Small intestine (tissue), 7 donors: ENCODE measurements around the gene BTBD6. TPM values are rescaled to one million over a fixed set of nuclear protein-coding genes. Genes with fewer than 3 reads are reported as not detected.

Experiments used
- DNase-seq, 2 donors: peaks; one replicate each; pipeline versions ENCODE4 v3.0.0 to v3.0.0-alpha.2; 2013
- FAIRE-seq: peaks from 2 replicates; lab custom pipeline; 2012; peaks lifted over from hg19 to GRCh38; lab: Jason Lieb, UNC
- H3K27ac ChIP-seq, 3 donors: one replicate each; pipeline ENCODE4 v1.5.1; 2013; ENCODE audit warnings: low read length in 2 of 3, mild to moderate bottlenecking in 2 of 3, control low read depth in 1 of 3, inconsistent platforms in 1 of 3, low read depth in 1 of 3, moderate library complexity in 1 of 3
- H3K27me3 ChIP-seq, 3 donors: one replicate each; pipeline ENCODE4 v1.6.1; 2013; ENCODE audit warnings: low read length in 3 of 3, inconsistent platforms in 1 of 3; ENCODE audit not compliant: control insufficient read depth in 3 of 3, insufficient read depth in 3 of 3
- H3K36me3 ChIP-seq, 3 donors: one replicate each; pipeline ENCODE4 v1.6.1; 2013; ENCODE audit warnings: low read length in 3 of 3, inconsistent platforms in 1 of 3, low read depth in 1 of 3, mild to moderate bottlenecking in 1 of 3, moderate library complexity in 1 of 3; ENCODE audit not compliant: control insufficient read depth in 3 of 3, insufficient read depth in 2 of 3
- H3K4me1 ChIP-seq, 3 donors: one replicate each; pipeline ENCODE4 v1.6.1; 2013; ENCODE audit warnings: low read length in 2 of 3, inconsistent platforms in 1 of 3, low read depth in 1 of 3, mild to moderate bottlenecking in 1 of 3, moderate library complexity in 1 of 3; ENCODE audit not compliant: control insufficient read depth in 3 of 3, insufficient read depth in 2 of 3
- H3K4me3 ChIP-seq, 3 donors: one replicate each; pipeline ENCODE4 v1.5.1; 2013; ENCODE audit warnings: low read length in 3 of 3, control low read depth in 1 of 3, inconsistent platforms in 1 of 3, low read depth in 1 of 3, mild to moderate bottlenecking in 1 of 3, moderate library complexity in 1 of 3
- H3K9me3 ChIP-seq, 2 donors: one replicate each; pipeline ENCODE4 v1.6.1; 2013; ENCODE audit warnings: low read depth in 1 of 2, low read length in 1 of 2; ENCODE audit not compliant: control insufficient read depth in 2 of 2, insufficient read depth in 1 of 2
- WGBS, 3 donors: extraction: QIAGEN DNeasy Blood & Tissue Kit; methylation state at CpG; one replicate each; pipeline ENCODE4 v1.1.7; 2013; 5-methylcytosine and 5-hydroxymethylcytosine counted together
- polyA plus RNA-seq, 4 donors: library from polyadenylated mRNA; stranded (reverse) in 3 of 4; unstranded in 1 of 4; fragments of 200-250 nt in 3 of 4; fragments of 120-200 nt in 1 of 4; gene quantifications; one replicate each; pipeline versions ENCODE4 v1.2.1 to v1.2.3, GENCODE V29; 2013
- donor health status: healthy with polysubstance abuse.
- donor health status: control.
- donor health status: control.
- donor health status: Bipolar disorder and iron deficiency.
- donor health status: healthy.

Gene BTBD6
- polyA plus RNA-seq, 4 donors: 35.4 to 84.1 (median 49.8) TPM

GRCh38 chr14:105219753-105220152 lies 28.6 kb upstream of the BTBD6 start:
- H3K27ac ChIP-seq: no peak overlapping the region
- H3K4me1 ChIP-seq: no peaks in the 10 kb centered on the region
- no peaks in the 10 kb centered on the region for H3K27me3 ChIP-seq
- no peak for DNase-seq
- H3K9me3 ChIP-seq: no peaks in the 10 kb centered on the region
- H3K36me3 ChIP-seq: peaks cover 0 to 75% (median 4%) of the 10 kb centered on the region in 3 donors
- FAIRE-seq: no peak
- no peak overlapping the region for H3K4me3 ChIP-seq
- WGBS, 3 donors: 94 to 96% (median 95%) methylated on average over 17 of the region's 17 CpGs

DNA sequence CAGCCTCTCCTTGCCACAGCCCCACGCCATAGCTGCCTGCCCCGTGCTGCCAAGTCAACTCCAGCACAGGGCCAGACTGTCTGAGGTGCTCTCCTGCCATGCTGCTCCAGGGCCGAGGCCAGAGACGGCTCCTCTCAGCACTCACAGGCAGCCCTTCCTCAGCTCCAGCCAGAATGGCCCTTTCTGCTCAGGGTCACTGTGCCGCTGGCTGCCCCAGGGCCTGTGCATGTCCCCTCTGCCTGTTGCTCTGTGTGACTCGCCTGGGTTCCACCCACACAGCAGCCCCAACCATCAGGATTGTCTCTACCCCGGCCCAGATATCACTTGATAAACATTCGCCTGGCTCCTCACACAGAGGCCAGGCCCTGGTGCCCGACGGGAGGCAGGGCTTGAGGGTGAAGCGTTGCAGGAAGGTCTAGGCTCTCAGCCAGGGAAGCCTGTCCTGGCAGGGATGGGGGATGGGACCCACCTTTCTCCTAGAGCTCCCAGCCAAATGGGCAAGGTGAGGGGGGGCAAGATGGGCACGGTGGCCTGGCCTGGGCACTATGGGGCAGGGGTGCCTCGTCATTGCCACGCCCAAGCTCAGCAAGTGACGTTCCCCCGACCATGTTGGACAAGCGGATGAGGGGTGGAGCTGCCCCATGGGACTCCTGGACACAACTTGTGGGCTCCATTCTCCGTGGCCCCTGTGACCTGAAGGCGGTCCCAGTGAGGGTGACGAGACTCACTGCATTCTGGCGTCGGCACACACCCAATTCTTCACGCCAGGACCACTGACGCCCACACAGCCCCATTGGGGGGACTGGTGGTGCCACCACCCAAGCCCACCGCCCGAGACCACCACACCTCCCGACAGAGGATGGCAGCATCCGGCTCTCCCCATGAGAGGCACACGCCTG lies 27.4 kb upstream of the BTBD6 start:
- no peaks in the 10 kb centered on the region for H3K27me3 ChIP-seq
- H3K9me3 ChIP-seq: no peaks in the 10 kb centered on the region
- H3K36me3 ChIP-seq: peaks cover 0 to 83% (median 4%) of the 10 kb centered on the region in 3 donors
- H3K4me3 ChIP-seq: no peak overlapping the region
- FAIRE-seq: no peak
- WGBS, 3 donors: 86 to 92% (median 88%) methylated on average over 29 of the region's 29 CpGs
- H3K27ac ChIP-seq: no peak overlapping the region
- DNase-seq: no peak
- H3K4me1 ChIP-seq: no peaks in the 10 kb centered on the region

- FAIRE-seq (no peak), DNase-seq (no peak)
- WGBS, 3 donors: 91 to 96% (median 94%) methylated on average over 27 of the region's 27 CpGs
- Histone ChIP-seq H3K36me3 (peaks cover 0 to 83% (median 8%) of the 10 kb centered on the region in 3 donors), H3K27ac (no peak overlapping the region), H3K9me3 (no peaks in the 10 kb centered on the region), H3K4me3 (no peak overlapping the region), H3K4me1 (no peaks in the 10 kb centered on the region), H3K27me3 (no peaks in the 10 kb centered on the region)
Observed at GRCh38 chr14:105221598-105222178, 26.6 kb upstream of the BTBD6 start.

DNA sequence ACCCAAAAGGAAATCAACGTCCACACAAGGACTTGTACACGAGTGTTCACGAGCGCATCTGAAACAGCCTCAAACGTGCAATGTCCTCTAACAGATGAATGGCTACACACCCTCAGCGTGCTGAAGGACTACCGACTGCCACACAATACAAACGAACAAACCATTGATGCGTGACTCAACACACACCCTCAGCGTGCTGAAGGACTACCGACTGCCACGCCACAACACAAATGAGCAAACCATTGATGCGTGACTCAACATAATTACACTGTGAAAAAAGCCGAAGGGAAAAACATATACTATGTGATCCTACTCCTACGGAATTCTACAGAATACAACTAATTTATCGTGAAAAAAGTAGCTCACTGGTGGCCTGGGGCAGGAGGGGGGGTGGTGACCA lies 25.1 kb upstream of the BTBD6 start:
- Histone ChIP-seq H3K36me3 (peaks cover 0 to 78% (median 8%) of the 10 kb centered on the region in 3 donors), H3K27ac (no peak overlapping the region), H3K4me3 (no peak overlapping the region), H3K9me3 (no peaks in the 10 kb centered on the region), H3K27me3 (no peaks in the 10 kb centered on the region), H3K4me1 (no peaks in the 10 kb centered on the region)
- WGBS, 3 donors: 94 to 96% (median 95%) methylated on average over 16 of the region's 16 CpGs
- no peak for FAIRE-seq
- DNase-seq: no peak

DNA sequence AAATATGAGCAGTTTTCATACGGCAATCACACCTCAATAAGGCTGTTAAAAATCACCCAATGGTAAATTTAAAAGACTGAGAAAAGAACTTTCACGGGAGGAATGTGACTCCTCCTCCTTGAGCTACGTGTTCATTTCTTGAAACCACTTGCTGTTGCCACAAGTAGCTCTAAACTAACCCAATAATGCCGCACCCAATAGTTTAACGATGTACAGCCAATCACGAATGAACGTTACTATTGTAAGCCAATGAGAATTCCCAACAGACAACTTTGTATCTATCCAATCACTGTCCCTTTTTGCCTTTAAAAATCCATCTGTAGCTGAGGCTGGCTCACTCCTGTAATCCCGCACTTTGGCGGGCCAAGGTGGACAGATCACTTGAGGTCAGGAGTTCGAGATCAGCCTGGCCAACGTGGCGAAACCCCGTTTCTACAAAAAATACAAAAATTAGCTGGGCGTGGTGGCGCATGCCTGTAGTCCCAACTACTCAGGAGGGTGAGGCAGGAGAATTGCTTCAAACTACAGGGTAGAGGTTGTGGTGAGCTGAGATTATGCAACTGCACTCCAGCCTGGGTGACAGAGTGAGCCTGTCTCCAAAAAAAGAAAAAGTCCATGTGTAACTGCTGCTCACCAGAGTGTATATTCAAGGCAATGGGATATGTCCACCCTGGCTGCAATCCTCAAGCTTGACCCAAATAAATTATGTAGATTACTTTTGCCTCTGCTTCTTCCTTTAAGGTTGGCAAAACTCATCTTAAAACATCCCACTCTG lies 24.4 kb upstream of the BTBD6 start:
- Histone ChIP-seq H3K27me3 (no peaks in the 10 kb centered on the region), H3K36me3 (peaks cover 0 to 77% (median 8%) of the 10 kb centered on the region in 3 donors), H3K27ac (no peak overlapping the region), H3K4me1 (no peaks in the 10 kb centered on the region), H3K9me3 (no peaks in the 10 kb centered on the region), H3K4me3 (no peak overlapping the region)
- no peak for DNase-seq
- WGBS, 3 donors: 92 to 95% (median 93%) methylated on average over 15 of the region's 15 CpGs
- FAIRE-seq: no peak

DNA sequence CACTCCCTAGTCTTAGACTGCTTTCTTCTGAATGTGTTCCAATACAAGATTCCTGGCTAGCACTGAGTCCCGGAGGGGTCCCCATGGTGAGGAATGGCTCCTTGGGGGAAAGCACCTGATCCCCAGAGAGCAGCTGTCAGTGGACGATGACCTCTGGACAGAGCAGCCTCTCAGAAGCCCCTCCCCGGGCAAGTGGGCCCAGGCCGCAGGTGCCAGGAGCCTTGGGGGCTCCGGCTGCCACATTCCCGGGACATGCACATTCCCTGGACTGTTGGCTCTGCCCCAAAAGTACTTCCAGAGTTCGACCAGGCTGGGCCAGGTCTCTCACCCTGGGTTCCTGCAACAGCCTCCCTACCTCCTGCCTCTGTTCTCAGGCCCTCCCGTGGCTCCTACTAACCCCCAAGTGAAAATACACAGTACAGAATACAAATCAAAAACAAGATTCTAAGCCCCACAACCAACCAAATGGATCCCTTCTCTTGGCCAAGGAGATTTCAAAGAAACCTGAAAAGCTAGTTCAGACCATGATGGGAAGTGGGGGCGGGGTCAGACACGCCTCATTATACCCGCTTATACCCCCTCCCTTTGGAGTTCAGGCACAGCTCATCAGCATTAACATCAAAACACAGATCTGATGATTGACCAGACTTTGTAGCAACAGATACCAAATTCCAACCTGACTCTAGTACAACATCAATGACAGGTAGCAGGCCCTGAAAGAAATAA lies 23.3 kb upstream of the BTBD6 start:
- no peaks in the 10 kb centered on the region for H3K4me1 ChIP-seq
- no peak overlapping the region for H3K27ac ChIP-seq
- H3K27me3 ChIP-seq: no peaks in the 10 kb centered on the region
- H3K4me3 ChIP-seq: no peak overlapping the region
- FAIRE-seq (no peak), DNase-seq (no peak)
- H3K9me3 ChIP-seq: no peaks in the 10 kb centered on the region
- peaks cover 0 to 66% (median 8%) of the 10 kb centered on the region in 3 donors for H3K36me3 ChIP-seq
- WGBS, 3 donors: 87 to 92% (median 87%) methylated on average over 10 to 11 of the region's 11 CpGs

DNA sequence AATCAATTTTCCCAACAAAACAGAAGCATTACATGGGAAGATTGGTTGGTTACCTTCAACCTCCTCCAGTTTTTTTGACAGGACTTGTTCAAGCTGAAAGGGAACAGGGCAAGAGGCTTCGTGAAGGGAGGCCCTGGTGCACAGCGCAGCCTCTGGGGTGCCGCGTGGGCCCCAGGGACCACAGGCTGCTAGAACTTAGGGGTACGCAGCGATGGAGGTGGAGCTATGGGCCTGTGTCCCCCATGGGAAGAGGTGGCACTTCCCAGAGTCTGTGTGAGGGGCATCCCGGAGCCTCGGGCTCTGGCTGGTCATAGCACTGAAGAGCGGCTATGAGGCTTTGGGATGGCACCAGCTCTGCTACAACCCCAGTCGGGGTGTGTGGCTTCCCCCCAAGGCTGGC lies 22.1 kb upstream of the BTBD6 start:
- Histone ChIP-seq H3K4me3 (no peak overlapping the region), H3K4me1 (no peaks in the 10 kb centered on the region), H3K27ac (no peak overlapping the region), H3K9me3 (no peaks in the 10 kb centered on the region), H3K36me3 (peaks cover 0 to 57% (median 4%) of the 10 kb centered on the region in 3 donors), H3K27me3 (no peaks in the 10 kb centered on the region)
- no peak for FAIRE-seq
- no peak for DNase-seq
- WGBS, 3 donors: 94 to 100% (median 99%) methylated on average over 10 of the region's 10 CpGs

DNA sequence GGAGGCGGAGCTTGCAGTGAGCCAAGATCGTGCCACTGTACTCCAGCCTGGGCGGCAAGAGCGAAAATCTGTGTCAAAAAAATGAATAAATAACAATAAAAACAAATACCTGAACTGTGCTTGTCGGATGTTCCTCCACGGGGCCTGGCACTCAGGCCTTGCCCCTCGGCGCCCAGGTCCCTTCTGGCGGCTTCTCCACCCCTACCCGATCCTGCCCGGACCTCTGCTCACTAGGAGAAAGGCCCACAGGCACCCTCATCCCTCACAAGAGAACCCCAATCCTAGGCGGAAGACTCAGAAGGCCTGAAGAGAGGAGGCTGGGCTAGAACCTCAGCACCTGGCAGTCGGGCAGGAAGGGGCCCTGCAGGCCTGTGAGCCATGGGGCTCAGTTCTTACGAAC lies 21.0 kb upstream of the BTBD6 start:
- no peaks in the 10 kb centered on the region for H3K9me3 ChIP-seq
- H3K27me3 ChIP-seq: no peaks in the 10 kb centered on the region
- no peak for FAIRE-seq
- DNase-seq: no peak
- no peaks in the 10 kb centered on the region for H3K4me1 ChIP-seq
- no peak overlapping the region for H3K4me3 ChIP-seq
- H3K36me3 ChIP-seq: peaks cover 0 to 49% (median 4%) of the 10 kb centered on the region in 3 donors
- WGBS, 3 donors: 94 to 97% (median 96%) methylated on average over 14 of the region's 14 CpGs
- no peak overlapping the region for H3K27ac ChIP-seq
